Glomerular endothelial cell (primary cell): ENCODE measurements around the gene PAPOLA. TPM values are rescaled to one million over a fixed set of nuclear protein-coding genes. Genes with fewer than 3 reads are reported as not detected.
"Not testable (repeated sequence)": the region's sequence is repeated elsewhere in the genome, so short reads cannot be mapped to it uniquely, and the experiment has no call there.

Experiments used
- DNase-seq: peaks from one replicate; pipeline ENCODE4 v3.0.0-alpha.2; 2011; ENCODE audit warnings: low read depth, low spot score; ENCODE audit errors: extremely low read depth
- total RNA-seq: library from RNA; depleted of rRNA; stranded (reverse); fragments of >200 nt; gene quantifications from 2 replicates; pipeline ENCODE4 v1.2.3, GENCODE V29; 2015

The PAPOLA gene
- 89.2 and 127 TPM in 2 replicates for total RNA-seq

DNA sequence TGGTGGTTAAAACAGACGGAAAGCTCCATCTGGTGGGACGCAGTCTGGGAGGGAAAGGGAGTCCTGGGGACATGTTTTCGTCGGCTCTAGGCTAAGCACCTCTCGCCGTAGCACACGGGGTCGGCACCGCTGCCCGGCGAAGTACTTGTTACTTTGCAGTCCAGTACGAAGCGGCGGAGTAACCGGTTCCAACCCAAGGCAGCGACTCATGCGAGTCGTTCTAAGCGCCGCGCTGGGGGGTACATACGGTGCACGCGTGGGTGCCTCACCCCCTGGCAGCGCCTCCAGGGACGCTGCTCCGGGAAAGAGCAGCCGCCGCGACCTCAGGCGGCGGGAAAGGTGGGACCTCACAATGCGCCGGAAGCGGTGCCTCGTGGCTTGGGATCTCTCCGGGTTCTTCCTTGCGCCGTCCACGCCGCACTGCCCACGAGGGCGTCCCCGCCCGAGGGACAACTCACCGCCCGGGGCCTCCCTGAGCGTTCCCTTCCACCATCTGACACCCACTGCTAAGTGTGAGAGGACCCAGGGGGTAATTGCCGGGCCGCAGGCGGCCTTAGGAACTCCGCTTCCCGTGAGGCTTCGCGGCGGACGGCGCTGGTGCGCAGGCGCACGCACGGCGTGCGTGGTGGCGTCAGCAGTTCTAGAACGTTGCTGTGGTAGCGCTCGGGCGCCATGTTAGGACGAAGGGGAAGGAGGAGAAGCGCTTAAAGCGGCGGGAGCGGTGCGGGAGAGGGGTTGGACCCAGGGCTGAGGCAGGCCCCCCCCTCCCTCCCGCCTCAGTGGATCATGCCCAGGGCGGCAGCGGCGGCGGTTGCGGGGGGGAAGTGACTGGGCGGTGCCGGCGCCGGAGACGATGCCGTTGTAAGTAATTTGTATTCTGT lies at the start of gene PAPOLA:
Gene PAPOLA (plus strand): TSS at position 643 of the 881 bp plus-strand sequence. CDS start 211 bp downstream, at position 854.
- DNase-seq = peak; percentile 80

DNA sequence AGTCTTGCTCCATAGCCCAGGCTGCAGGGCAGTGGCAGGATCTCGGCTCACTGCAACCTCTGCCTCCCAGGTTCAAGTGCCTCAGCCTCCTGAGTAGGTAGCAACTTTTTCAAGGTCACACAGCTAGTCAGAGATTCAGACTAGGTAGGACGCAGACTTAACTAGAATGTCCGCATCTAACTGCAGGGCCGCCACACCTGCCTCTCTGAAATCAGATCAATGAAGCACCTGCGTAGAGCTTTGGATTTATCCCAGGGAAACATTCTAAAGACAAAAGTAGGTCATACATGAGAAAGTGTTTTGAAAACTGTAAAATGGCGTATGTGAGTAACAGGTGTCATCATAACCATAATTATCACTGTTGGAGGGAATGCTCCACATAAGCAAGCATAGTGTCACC lies 49.5 kb upstream of the PAPOLA start:
- no peak for DNase-seq

DNA sequence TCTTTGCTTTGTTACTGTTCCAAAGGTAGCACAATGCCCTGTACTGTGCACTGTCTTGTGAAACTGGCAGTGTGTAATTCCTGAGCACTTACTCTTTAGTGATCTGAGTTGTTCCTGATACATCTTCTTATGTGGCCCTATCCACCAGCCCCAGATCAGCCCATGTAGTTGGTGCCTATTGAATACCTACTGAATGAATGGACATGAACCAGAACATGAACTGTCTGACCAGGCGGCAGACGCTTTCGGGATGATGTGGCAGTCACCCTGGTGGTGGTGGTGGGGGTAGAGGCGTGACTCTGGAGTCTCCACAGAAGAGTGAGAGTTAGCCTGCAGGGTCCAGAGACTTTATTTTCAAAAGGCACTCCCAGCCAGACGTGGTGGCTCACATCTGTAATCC lies 46.6 kb upstream of the PAPOLA start:
- DNase-seq = no peak

DNA sequence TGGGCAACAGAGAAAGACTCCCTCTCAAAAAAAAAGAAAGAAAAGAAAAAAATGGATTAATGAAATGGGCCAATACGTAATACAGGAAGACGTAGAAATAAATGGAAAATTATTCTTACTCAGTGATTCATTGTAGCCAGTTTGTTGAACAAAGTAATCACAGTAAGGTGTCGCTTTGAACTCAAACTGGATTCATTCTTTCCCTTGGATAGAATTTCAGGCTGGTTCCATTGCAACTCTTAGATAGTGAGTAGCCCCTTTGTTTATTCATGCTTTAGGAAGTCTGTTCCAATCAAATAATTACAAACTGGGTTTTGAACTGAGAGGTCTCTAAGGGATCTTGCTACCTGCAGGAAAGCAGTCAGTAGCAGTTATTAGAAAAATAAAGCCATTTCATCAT lies 42.3 kb upstream of the PAPOLA start:
- DNase-seq = no peak

DNA sequence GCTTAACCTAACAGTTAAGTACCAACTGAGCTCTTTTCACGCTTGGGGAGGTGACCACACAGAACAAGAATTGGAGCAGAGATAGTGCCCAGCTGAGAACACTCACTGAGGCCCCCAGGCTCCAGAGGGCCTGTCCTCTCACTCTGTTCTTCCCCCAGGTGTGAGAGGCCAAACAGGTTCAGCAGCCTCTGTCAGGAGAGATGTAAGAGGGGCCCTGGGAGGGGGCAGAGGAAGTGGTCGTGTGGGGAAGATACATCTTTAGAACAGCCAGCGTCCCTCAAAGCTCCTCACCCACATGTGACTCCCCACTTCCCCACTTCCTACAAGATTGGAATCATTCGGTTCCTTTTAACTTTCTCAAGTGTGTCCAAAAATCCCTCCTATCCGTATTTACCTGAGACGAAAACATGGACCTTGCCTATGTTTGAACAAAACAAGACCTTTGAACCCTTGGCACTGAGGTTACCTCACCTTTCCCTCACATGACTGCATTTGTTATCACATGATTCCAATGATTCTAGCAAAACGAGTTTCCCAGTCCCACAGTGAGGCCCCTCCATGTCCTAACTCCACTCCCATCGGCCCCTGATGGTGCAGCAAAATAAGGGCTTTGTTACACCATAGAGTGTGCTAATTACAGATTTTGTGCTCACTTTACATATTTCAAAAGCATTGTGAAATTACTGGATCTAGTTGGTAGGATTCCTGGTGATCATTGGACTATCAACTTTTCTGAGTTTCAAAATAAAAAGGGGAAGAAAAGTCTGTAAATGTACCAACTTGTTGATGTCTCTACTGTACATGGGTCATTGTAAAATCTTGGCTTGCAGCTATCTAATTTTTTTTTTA lies 40.0 kb upstream of the PAPOLA start:
- no peak for DNase-seq

DNA sequence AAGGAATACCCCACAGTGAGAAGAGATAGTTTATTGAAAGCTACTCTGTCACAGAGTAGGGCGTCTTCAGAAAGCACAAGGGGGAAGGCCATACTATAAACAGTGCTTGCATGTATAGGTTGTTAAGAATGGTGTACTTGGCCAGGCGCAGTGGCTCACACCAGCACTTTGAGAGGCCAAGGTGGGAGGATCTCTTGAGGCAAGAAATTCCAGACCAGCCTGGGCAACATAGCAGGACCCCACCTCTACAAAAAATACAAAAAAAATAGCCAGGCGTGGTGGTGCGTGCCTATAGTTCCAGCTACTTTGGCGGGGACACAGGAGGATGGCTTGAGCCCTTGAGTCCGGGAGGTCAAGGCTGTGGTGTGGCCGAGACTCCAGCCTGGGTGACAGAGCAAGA lies 38.0 kb upstream of the PAPOLA start:
- no peak for DNase-seq

DNA sequence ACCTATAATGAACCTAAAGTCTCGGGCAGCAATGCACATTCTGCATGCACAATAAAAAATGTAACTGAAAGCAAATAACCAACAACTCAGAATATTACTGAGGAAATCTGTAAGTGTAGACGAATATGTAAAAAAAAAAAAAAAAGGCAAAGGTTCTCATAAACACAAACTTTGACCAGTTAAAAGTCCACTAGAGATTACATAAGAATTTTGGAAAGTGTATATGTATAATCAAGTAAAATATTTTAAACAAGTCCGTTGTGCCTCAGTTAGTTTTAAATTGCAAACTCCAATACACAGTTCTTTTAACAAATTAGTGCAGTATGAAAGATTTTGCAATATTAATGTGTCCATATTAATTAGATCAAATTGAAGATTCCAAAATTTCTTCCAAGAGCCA lies 35.3 kb upstream of the PAPOLA start:
- no peak for DNase-seq

DNA sequence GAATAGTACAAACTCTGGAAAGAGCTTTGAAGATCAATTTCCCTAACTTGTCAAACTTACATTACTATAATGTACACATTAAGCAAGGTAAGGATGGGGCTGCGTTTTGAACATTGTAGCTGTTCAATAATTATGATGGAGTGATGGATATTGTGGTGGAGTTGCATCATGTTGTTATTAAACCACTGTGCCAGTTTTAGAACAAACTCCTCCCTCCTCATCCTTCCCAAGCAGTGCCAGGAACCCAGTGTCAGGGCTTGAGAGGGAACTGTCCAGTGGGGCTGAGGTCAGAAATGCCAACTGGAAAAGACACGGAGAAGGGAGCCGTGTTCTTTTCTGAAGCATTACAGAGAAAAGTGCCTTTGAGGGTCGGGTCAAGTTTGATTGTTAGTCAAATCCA lies 31.9 kb upstream of the PAPOLA start:
- no peak for DNase-seq

DNA sequence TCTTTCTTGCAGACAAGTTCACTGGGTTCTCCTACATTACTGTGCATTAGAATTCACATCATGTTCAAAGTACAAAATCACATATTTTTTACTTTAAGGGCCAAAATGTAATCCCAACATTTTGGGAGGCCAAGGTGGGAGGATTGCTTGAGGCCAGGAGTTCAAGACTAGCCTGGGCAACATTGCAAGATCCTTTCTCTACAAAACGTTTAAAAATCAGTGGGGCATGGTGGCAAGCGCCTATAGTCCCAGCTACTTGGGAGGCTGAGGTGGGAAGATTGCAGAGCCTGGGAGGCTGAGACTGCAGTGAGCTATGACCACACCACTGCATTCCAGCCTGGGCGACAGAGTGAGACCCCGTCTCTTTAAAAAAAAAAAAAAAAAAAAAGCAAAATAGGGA lies 31.2 kb upstream of the PAPOLA start:
- DNase-seq = not testable (repeated sequence)

DNA sequence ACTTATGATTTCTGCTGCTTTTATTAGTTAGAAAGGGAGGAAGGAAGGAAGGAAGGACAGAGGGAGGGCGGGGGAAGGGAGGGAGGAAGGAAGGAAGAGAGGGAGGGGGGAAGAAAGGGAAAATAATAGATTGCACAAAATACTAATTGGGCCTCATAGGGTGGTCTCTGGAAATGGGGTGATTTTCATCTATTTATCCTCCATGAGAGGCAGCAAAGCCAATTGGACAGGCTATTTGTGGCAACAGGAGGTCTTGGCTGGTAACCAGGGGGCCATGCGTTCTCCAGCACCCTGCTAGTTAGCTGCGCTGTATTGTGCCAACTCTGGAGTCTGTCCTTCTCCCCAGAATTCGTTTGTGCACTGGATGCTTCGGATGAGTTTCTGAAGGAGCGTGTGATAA lies 24.1 kb upstream of the PAPOLA start:
- no peak for DNase-seq

DNA sequence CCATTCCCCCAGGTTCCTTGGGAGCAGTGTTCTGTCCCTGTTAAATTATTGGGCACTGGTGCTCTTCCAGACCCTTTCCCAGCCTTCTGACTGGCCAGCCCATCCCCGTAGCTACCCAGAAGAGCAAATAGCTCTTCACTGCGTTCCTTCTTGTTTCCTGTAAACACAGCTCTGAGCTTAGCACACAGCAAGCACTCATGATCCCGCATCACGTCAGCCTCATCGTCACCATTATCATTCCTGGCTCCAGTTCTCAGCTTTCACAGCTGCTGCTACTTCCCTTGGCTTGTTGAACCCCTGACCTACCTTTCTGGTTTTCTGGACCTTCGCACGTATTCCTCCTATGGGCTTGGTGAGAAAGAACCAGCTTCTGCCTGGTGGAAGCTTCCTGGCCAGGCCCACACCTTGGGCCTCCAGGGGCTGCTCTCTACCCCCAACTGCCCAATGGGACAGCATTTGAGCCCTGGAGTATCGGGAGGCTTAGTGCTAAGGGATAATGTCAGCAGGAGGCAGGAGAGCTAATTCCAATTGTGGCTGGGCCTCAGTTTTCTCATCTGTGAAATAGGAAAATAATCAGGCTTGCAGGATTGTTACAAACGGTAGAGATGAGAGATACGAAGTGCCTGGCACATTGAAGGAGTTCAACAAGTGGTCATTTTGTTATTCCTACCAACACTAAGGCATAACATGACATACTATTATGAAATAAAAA lies 22.6 kb upstream of the PAPOLA start:
- no peak for DNase-seq

DNA sequence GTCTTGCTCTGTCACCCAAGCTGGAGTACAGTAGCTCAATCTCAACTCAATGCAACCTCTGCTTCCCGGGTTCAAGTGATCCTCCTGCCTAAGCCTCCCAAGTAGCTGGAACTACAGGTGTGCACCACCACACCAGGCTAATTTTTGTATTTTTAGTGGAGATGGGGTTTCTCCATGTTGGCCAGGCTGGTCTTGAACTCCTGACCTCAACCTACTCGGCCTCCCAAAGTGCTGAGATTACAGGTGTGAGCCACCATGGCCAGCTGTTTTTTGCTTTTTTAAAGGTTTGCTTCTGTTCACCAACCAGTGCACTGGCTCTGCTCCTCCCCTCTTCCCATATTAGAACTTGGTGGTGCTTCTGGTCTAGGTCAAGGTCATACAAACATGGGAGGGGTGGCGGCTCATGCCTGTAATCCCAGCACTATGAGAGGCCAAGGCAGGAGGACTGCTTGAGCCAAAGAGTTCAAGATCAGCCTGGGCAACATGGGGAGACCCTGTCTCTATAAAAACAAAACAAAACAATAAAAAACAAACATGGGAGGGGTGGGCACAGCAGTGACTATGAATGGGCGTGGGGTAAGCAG lies 20.4 kb upstream of the PAPOLA start:
- no peak for DNase-seq

DNA sequence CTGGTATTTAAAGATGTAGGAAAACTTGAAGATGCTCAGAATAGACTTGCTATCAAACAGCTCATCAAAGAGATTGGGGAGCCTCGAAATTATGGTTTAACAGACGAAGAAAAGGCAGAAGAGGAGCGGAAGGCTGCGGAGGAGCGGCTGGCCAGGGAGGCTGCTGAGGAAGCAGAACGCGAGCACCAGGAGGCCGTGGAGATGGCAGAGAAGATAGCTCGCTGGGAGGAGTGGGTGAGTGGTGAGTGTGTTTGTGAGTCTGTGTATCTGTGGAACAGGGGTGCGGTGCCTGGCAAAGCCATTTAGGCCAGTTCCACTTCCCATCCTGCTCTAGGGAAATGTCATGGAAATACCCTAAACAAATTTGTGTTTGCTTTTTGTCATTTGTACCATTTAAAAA lies 19.2 kb upstream of the PAPOLA start:
- DNase-seq = no peak

DNA sequence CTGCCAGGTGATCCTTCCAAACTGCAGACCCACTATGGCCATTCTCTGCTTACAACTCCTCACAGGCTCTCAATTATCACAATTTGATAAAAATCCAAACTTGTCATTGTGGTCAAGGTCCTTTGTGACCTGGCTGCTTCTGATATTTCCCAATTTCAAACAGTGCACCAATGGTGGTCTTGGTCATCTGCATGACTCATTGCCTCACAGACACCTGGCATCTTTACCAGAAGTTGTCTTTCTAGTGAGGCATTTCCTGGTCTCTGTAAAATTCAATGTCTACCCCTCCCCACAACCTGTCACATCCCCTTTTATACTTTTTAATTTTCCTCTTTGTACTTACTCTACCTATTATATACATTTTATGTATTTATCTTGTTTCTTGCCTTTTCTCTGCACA lies 17.8 kb upstream of the PAPOLA start:
- no peak for DNase-seq

DNA sequence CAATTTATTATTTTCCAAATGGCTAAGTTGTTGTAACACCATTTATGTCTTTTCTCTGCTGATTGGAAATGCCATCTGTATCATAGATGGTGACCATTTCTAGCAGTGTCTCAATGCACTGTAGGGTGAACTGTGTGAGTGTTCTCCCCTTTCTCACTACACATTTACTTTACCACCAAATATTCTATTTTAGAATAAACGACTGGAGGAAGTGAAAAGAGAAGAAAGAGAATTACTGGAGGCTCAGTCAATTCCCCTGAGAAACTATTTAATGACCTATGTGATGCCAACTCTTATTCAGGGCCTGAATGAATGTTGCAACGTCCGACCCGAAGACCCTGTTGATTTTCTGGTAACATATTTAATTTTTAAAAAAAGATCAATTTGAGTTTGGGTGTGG lies 15.5 kb upstream of the PAPOLA start:
- DNase-seq = no peak

DNA sequence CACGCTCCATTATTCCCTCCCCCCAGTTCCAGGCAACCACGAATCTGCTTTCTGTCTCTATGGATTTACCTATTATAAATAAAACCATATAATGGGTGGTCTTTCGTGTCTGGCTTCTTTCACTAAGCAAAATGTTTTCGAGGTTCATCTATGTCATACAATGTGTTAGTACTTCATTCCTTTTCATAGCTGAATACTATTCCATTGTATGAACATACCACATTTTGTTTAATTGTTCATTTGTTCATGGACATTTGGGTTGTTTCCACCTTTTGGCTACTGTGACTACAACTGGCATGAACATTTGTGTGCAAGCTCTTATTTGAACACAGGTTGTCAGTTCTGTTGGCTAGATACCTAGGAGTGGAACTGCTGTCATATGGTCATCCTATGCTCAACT lies 12.9 kb upstream of the PAPOLA start:
- DNase-seq = no peak

DNA sequence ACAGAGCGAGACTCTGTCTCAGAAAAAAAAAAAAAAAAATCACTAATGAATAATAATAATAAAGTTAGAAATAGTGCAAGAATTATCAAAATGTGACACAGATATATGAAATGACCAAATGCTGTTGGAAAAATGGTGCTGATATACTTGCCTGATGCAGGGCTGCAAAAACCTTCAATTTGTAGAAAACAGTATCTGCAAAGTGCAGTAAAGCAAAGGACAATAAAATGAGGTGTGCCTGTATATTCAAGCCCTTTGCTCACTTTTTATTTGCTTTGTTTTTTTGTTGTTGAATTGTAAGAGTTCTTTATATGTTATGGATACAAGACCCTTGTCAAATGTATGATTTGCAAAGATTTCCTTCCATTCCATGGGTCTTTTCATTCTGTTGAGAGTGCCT lies 9.0 kb upstream of the PAPOLA start:
- no peak for DNase-seq

DNA sequence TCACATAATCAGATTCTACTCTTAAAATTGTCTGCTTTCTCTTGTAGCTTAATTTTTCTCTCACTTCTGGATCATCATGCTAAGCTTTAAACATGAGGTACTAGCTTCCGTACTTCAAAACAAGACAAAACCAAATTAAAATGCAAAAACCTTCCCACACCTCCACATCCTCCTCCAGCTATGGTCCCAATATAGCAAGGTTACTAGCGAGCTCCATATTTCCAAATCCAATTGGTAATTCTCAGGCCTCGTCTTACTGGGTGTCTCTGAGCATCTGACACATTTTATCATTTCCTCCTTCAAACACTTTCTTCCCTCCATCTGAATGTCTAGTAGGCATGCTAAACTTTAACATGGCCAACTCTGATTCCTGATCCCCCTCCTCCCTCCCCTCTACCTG lies 7.9 kb upstream of the PAPOLA start:
- DNase-seq = no peak

DNA sequence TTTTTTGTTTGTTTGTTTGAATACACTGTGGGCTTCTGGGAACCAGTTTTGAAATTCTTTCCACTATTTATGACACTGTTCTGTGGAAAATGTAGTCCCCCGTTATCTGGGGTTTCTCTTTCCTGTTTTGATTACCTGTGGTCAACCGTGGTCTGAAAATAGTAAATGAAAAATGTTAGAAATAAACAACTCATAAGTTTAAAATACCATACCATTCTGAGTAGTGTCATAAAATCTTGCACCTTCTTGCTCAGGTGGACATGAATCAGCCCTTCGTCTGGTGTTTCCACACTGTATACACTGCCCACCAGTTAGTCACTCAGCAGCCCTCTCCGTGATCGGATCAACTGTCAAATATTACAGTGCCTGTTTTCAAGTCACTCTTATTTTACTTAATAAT lies 5.1 kb upstream of the PAPOLA start:
- no peak for DNase-seq

DNA sequence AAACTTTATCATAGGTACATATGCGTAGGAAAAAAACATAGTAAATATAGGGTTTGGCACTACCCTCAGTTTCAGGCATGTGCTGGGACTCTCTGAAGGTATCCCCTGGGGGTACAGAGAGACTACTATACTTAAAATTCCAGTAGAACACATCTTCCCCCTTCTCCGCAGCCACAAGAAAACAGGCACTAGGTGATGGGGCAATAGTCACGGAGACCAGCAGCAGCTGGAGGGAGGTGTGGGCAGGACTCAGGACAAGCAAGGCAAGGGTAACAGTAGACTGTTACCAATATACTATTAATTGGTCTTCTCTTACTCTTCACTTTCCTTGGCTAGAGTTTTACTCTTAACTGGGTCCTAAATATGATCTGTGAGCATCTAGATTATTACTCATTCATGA lies 4.6 kb upstream of the PAPOLA start:
- no peak for DNase-seq

DNA sequence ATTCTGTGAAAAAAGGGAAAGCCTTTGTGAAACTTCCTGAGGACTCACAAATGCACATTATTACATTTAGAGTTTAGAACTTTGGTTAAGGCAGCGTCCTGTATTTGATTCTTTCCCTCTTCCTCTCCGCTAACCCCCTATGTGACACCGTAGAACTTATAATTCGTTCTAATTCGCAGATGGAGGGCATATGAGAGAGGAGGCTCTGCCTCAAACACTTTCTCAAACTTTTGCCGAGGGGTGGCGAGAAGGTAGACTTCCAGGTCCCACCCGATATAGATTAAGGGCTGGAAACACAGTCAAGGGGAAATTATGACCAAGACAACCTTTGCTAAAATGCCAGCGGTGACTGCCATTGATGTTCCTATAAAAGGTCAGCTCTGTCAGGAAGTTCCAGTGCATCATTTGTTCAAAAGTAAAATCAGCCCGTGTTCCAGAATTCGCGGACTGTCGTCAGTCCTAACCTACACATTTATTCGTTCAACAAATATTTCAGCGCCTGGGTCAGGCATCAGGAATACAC lies 904 bp upstream of the PAPOLA start:
- no peak for DNase-seq
